B cell (primary cell): Measurements from ENCODE around the gene HEBP1.

Experiments used
- CTCF ChIP-seq: fragments of 200-600 bp; IDR thresholded peaks from one replicate; pipeline ENCODE4 v1.8.0; 2022; ENCODE audit warnings: antibody characterized with exemption, mild to moderate bottlenecking
- EZH2 ChIP-seq: IDR thresholded peaks from 2 replicates; pipeline ENCODE4 v1.6.1; 2012; ENCODE audit warnings: borderline replicate concordance, low read depth, mild to moderate bottlenecking, moderate library complexity, low read length; ENCODE audit not compliant: insufficient read depth, poor library complexity, severe bottlenecking

- TF ChIP-seq CTCF (no peak), EZH2 (no peak)
These were observed 38.6 kb upstream of the HEBP1 start for GRCh38 chr12:13038491-13039161.
